Frontal cortex (tissue), 4 donors: ENCODE measurements around the gene SMAD9. TPM values are rescaled to one million over a fixed set of nuclear protein-coding genes. Genes with fewer than 3 reads are reported as not detected.
"Not testable (repeated sequence)": the region's sequence is repeated elsewhere in the genome, so short reads cannot be mapped to it uniquely, and the experiment has no call there.

Source experiments
- DNase-seq, 2 donors: peaks; one replicate each; pipeline ENCODE4 v3.0.0; 2012; ENCODE audit warnings: low spot score in 2 of 2
- FAIRE-seq: peaks from 2 replicates; lab custom pipeline; 2012; peaks lifted over from hg19 to GRCh38; lab: Jason Lieb, UNC
- total RNA-seq: library from RNA; depleted of rRNA; stranded (reverse); fragments of >200 nt; gene quantifications from one replicate; pipeline ENCODE4 v1.2.3, GENCODE V29; 2014
- donor health status: control.
- donor health status: control.
- donor health status: control.

Gene SMAD9
- total RNA-seq, 1 donor from 2014 or later: 9.8 TPM

GRCh38 chr13:36912973-36913372 is 7.1 kb downstream of the SMAD9 start:
- no peak for FAIRE-seq
- no peak for DNase-seq

- no peak for FAIRE-seq
These were observed 7.7 kb downstream of the SMAD9 start for GRCh38 chr13:36912369-36912768.

GRCh38 chr13:36910545-36910944 is 9.5 kb downstream of the SMAD9 start:
- DNase-seq (no peak), FAIRE-seq (no peak)

More at GRCh38 chr13:36912369-36912768, 7.7 kb downstream of the SMAD9 start:
- no peak for DNase-seq

GRCh38 chr13:36907821-36908220 is 12.2 kb downstream of the SMAD9 start:
- FAIRE-seq (no peak), DNase-seq (no peak)

DNA sequence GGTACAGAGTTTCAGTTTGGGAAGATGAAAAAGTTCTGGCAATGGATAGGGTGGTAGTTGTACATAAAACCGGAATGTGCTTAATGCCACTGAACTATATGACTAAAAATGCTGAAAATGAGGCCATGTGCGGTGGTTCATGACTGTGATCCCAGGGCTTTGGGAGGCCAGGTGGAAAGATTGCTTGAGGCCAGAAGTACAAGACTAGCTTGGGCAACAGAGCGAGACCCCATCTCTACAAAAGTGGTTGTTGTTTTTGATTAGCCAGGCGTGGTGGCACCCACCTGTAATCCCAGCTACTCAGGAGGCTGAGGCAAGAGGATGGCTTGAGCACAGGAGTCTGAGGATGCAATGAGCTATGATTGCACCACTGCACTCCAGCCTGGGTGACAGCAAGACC is 12.8 kb downstream of the SMAD9 start:
- no peak for DNase-seq
- no peak for FAIRE-seq

DNA sequence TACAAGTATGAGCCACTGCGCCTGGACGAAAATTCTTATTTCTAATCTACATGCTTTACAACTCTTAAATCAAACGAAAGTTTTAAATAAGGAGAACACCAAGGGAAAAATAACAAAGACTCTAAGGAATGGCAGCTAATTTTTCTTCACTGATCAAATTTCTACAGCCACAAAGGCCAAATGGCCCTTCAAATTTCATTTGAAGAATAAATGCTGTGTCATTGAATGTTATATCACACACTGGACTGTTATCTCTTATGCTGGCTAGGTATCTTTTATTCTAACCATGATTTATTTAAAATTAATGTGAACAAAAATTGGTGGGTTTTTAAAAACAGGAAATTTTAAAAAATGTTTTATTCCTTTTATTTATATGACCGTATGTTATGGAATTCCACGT is 14.1 kb downstream of the SMAD9 start:
- DNase-seq (no peak), FAIRE-seq (no peak)

DNA sequence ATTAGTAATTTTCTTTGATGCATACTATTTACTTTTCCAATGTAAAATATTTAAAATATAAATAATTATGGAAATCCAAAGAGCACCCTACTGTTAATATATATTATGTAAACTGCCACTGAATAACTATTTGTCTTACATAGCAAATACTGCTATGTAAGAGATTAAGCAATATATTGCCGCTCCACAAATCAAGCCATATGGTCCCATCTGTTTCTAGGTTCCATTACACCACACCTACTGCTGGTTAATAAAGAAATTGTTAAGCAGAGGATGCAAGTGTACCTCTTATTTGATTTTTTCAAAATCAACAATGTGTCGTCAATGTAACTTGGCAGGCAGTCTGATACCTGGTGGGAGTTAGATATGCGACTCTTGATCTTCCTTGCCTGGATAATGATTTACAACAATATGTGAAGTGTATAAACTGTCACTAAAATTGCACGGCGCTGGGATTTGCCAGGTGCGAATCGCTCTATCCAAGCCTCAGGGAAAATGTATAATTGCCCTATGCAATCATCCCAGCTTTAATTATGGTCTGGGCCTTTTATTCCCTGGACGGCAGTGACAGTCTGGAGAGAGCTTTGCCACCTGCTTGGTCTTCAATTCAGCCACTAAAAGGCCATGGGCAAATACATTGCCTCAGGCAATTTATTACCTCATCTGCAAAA is 16.0 kb downstream of the SMAD9 start:
- no peak for FAIRE-seq
- DNase-seq: no peak

GRCh38 chr13:36897054-36897616 is 22.9 kb downstream of the SMAD9 start:
- DNase-seq (no peak), FAIRE-seq (no peak)

DNA sequence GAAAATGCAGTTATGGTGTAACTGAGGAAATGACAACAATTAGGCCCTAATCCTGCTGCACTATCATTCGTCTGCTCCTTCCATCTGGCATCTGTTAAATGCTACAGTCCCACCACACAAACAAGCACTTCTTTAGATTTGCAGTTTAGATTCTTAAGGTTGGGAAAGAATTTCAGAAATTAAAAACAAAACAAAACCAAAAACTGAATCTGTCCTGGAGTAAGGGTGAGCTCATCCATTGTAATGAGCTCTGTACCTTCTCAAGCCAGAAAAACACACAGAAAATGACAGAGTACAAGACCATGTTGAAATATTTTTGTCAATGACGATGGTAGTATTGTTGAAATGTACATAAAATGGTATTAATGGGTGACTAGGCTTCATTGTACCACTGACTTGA is 28.3 kb downstream of the SMAD9 start:
- FAIRE-seq (no peak), DNase-seq (no peak)

GRCh38 chr13:36888645-36889044 is 31.4 kb downstream of the SMAD9 start:
- DNase-seq: no peak
- no peak for FAIRE-seq

GRCh38 chr13:36887758-36888521 is 32.1 kb downstream of the SMAD9 start:
- FAIRE-seq (no peak), DNase-seq (no peak)

- FAIRE-seq: no peak
- no peak for DNase-seq
These were observed 34.1 kb downstream of the SMAD9 start for GRCh38 chr13:36885901-36886300.

- FAIRE-seq (no peak), DNase-seq (no peak)
These were observed 35.8 kb downstream of the SMAD9 start for GRCh38 chr13:36884235-36884634.

DNA sequence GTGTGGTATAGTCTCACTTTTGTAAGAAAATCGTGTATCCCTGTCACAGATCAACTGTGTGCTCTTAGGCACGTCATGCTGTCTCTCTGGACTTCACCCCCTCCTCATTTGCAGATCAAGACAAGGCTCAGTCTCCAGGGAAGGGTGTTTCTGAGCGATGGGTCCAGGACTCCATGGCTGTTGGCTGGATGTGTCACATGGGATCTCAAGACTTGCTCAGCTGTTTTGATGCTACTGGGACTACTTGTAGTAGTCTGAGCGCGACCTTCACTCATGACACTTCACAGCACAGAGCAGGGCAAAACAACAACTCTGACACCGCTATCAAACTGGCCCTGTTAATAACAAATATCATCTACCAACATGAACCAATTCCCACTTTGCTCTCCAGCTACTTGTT is 36.2 kb downstream of the SMAD9 start:
- FAIRE-seq: no peak
- no peak for DNase-seq

DNA sequence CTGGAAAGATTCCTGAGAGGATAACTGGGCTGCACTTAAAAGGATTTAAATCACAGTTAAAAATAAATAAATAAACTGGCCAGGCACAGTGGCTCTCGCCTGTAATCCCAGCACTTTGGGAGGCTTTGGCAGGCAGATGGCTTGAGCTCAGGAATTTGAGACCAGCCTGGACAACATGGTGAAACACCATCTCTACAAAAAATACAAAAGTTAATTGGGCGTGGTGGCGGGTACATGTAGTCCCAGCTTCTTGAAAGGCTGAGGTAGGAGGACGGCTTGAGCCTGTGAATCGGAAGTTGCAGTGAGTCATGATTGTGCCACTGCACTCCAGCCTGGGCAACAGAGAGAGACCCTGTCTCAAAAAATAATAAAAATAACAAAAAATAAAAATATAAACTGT is 36.6 kb downstream of the SMAD9 start:
- DNase-seq, FAIRE-seq: not testable (repeated sequence)

DNA sequence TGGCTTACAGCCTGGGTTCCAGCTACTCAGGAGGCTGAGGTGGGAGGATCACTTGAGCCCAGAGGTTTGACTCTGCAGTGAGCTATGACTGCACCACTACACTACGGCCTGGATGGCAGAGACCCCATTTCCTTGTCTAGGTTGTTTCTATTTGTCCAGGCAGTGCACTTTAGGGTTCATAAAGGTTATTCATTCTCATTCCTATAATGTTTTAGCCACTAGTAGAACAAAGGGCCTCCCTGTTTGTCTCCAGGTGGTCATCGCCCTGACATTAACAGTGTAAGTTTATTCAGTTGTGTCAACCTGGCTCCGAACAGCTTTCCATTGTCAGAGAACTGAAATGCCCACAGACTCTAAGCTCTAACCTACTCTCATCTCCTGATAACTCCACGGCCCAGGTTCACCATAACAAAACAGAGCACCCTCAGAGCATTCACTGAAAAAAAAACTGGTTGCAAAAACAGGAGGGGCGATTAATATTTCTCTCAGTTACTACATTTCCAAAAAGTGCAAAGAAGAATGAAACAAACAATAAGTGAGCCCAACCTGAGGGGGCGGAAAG is 37.1 kb downstream of the SMAD9 start:
- FAIRE-seq (no peak), DNase-seq (no peak)

DNA sequence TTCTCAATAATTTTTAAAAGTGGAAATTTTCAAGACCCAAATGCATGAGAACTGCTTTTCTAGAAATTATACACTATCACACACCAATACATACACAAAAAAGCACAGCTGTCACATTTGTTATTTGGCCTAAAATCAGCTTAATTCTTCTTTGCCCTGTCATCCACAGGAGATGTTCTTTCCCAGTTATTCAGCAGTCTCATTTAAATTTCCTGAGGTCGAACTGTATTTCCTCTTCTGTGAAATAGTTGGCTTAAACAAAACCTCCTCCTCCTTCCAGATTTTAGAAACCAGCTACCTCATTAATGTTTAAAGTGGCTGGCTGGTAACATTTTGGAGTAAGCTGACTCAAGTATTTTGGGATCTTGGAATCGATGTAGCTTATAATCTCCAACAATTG is 39.1 kb downstream of the SMAD9 start:
- DNase-seq (no peak), FAIRE-seq (no peak)

GRCh38 chr13:36879218-36879938 is 40.7 kb downstream of the SMAD9 start:
- no peak for DNase-seq
- no peak for FAIRE-seq

DNA sequence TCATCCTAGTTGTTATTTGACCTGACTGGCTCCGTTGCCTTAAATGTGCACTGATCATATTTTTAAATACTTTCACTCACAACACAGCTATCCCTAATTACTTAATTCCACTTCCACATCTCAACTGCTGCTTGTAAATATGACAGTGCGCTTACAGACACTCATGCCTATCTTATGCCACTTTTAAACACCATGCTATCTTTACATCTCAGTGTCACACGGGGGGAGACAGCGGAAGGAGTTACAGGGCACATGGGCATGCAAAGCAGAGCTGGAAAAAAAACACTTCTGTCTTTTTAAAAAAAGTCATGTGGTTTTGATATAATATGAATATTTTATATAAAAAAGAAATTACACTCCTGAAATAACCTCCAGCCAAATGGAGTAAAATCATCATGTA is 44.1 kb downstream of the SMAD9 start:
- no peak for DNase-seq
- no peak for FAIRE-seq

DNA sequence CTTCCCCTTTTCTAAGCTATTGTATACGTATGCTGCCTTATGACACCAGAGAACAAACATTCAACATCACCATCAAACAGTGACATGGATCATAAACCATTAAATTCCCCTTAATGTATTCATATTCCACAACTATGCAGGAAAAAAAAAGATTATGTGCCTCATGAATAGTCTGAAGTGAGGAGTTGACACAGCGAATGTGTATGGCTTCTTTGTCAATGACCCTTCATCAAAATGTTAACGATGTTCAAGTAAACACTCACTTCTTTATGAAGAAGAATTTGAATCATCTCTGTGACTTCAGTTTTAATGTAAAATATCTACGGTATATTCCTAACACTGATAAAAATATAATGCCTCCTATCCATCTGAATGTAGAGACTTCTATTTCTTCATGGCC is 44.6 kb downstream of the SMAD9 start:
- DNase-seq (no peak), FAIRE-seq (no peak)
